Keratinocyte (primary cell): ENCODE measurements around the gene PGAP1. TPM values are rescaled to one million over a fixed set of nuclear protein-coding genes. Genes with fewer than 3 reads are reported as not detected.

Experiments used
- DNase-seq: peaks from one replicate; pipeline ENCODE4 v3.0.0-alpha.2; 2011; ENCODE audit warnings: low read depth, missing footprints, low spot score
- FAIRE-seq: peaks from 2 replicates; lab custom pipeline; 2011; peaks lifted over from hg19 to GRCh38; lab: Jason Lieb, UNC
- H2AFZ ChIP-seq: 2 replicates; pipeline ENCODE4 v1.6.0; 2012; ENCODE audit warnings: low read length, control low read depth, inconsistent platforms; ENCODE audit not compliant: control insufficient read depth
- H3K27ac ChIP-seq: 2 replicates; pipeline ENCODE4 v1.5.1; 2011; ENCODE audit warnings: low read length; ENCODE audit not compliant: control insufficient read depth, insufficient read depth
- H3K27me3 ChIP-seq: 3 replicates; pipeline ENCODE4 v1.6.0; 2011; ENCODE audit warnings: low read length; ENCODE audit not compliant: control insufficient read depth, insufficient read depth; ENCODE audit errors: extremely low read depth
- H3K36me3 ChIP-seq, 2 experiments: 2 replicates in 1 of 2; 3 replicates in 1 of 2; pipeline ENCODE4 v1.5.1; 2011; ENCODE audit warnings: low read length in 2 of 2, mild to moderate bottlenecking in 1 of 2; ENCODE audit not compliant: control insufficient read depth in 2 of 2, insufficient read depth in 2 of 2; ENCODE audit errors: extremely low read depth in 1 of 2
- H3K4me1 ChIP-seq: 3 replicates; pipeline ENCODE4 v1.5.1; 2011; ENCODE audit warnings: low read length; ENCODE audit not compliant: control insufficient read depth, insufficient read depth; ENCODE audit errors: extremely low read depth
- H3K4me2 ChIP-seq: 3 replicates; pipeline ENCODE4 v1.6.0; 2011; ENCODE audit warnings: low read depth, low read length; ENCODE audit not compliant: control insufficient read depth, insufficient read depth; ENCODE audit errors: extremely low read depth
- H3K4me3 ChIP-seq, 3 experiments: fragments of 200-600 bp in 1 of 3; sonication (generic) in 1 of 3; 2 replicates in 2 of 3; 3 replicates in 1 of 3; pipeline ENCODE4 v1.5.1; 2011 to 2016; ENCODE audit warnings: low read length in 3 of 3, mild to moderate bottlenecking in 3 of 3, control low read depth in 2 of 3, inconsistent platforms in 1 of 3, low read depth in 1 of 3, mixed read lengths in 1 of 3, mixed run types in 1 of 3, moderate library complexity in 1 of 3; ENCODE audit not compliant: control insufficient read depth in 2 of 3, insufficient read depth in 2 of 3; ENCODE audit errors: extremely low read depth in 1 of 3
- H3K79me2 ChIP-seq: 2 replicates; pipeline ENCODE4 v1.6.0; 2012; ENCODE audit warnings: low read length; ENCODE audit not compliant: control insufficient read depth, insufficient read depth
- H3K9ac ChIP-seq: 3 replicates; pipeline ENCODE4 v1.6.0; 2011; ENCODE audit warnings: low read length; ENCODE audit not compliant: control insufficient read depth, insufficient read depth; ENCODE audit errors: extremely low read depth
- H3K9me1 ChIP-seq: 3 replicates; pipeline ENCODE4 v1.6.0; 2011; ENCODE audit warnings: low read length; ENCODE audit not compliant: control insufficient read depth, insufficient read depth; ENCODE audit errors: extremely low read depth
- H3K9me3 ChIP-seq: 2 replicates; pipeline ENCODE4 v1.5.1; 2012; ENCODE audit warnings: low read depth, low read length; ENCODE audit not compliant: control insufficient read depth
- H4K20me1 ChIP-seq: 3 replicates; pipeline ENCODE4 v1.6.0; 2011; ENCODE audit warnings: low read length; ENCODE audit not compliant: control insufficient read depth, insufficient read depth; ENCODE audit errors: extremely low read depth
- EZH2 ChIP-seq: IDR thresholded peaks from one replicate; pipeline ENCODE4 v1.6.1; 2012; ENCODE audit warnings: inconsistent platforms, mild to moderate bottlenecking, low read length, moderate library complexity
- dilution Hi-C: fragments of 300-500 bp; cut with MboI; formaldehyde crosslinking; loops from one replicate; pipeline ENCODE4 v1.7.0; 2020; ENCODE audit warnings: low sequenced_read_pairs; ENCODE audit not compliant: extremely low pct_ligation_motif_present
- polyA plus RNA-seq, 5 experiments: library from polyadenylated mRNA; depleted of rRNA in 3 of 5; stranded (reverse) in 3 of 5; stranded (forward) in 1 of 5; unstranded in 1 of 5; fragments of >200 nt; gene quantifications; 1 replicate in 1 of 5; 2 replicates in 3 of 5; 3 replicates in 1 of 5; pipeline versions ENCODE4 v1.2.1 to v1.2.3, GENCODE V29; 2011 to 2012; ENCODE audit warnings: missing spikeins in 2 of 5, low read depth in 1 of 5, low replicate concordance in 1 of 5
- TF ChIP-seq, protein P1 (sequence below), 3 experiments: IDR thresholded peaks in 1 of 3; conservative IDR thresholded peaks in 1 of 3; optimal IDR thresholded peaks in 1 of 3; 2 replicates in 2 of 3; 3 replicates in 1 of 3; pipeline versions ENCODE3 to v1.5.1; 2011; ENCODE audit warnings: low read length in 3 of 3, mild to moderate bottlenecking in 3 of 3, moderate library complexity in 2 of 3, control low read depth in 1 of 3, inconsistent platforms in 1 of 3; ENCODE audit not compliant: insufficient read depth in 2 of 3; ENCODE audit errors: extremely low read depth in 1 of 3

The PGAP1 gene
- polyA plus RNA-seq, 1 donor (not counting 4 experiments of a cell fraction or from before 2014, with no cell fraction given) = 7.1 TPM

DNA sequence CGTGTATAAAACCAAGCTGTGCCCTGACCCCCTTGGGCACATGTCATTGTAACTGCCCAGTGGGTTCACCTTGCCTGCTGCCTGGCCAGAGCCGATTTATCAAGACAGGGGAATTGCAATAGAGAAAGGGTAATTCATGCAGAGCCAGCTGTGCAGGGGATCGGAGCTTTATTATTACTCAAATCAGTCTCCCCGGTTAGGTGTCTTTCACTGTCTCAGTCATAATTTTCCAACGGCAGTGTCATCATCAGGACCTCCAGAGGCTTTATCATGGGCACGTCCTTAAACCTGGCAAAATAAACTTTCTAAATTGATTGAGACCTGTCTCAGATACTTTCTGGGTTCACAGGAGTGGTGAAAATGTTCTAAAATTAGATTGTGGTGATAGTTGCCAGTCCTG lies 29.6 kb upstream of the PGAP1 start:
- Histone ChIP-seq H4K20me1 (no peaks in the 10 kb centered on the region), H3K36me3 (no peaks in the 10 kb centered on the region), H3K4me1 (peaks cover 13% of the 10 kb centered on the region), H3K9me3 (no peaks in the 10 kb centered on the region), H3K79me2 (no peaks in the 10 kb centered on the region), H3K4me2 (no peak overlapping the region), H3K9me1 (no peaks in the 10 kb centered on the region), H3K9ac (no peak overlapping the region), H3K27ac (no peak overlapping the region), H3K4me3 (no peak overlapping the region), H2AFZ (peak overlapping the region; percentile 32), H3K27me3 (no peaks in the 10 kb centered on the region)
- TF ChIP-seq, protein P1, sequence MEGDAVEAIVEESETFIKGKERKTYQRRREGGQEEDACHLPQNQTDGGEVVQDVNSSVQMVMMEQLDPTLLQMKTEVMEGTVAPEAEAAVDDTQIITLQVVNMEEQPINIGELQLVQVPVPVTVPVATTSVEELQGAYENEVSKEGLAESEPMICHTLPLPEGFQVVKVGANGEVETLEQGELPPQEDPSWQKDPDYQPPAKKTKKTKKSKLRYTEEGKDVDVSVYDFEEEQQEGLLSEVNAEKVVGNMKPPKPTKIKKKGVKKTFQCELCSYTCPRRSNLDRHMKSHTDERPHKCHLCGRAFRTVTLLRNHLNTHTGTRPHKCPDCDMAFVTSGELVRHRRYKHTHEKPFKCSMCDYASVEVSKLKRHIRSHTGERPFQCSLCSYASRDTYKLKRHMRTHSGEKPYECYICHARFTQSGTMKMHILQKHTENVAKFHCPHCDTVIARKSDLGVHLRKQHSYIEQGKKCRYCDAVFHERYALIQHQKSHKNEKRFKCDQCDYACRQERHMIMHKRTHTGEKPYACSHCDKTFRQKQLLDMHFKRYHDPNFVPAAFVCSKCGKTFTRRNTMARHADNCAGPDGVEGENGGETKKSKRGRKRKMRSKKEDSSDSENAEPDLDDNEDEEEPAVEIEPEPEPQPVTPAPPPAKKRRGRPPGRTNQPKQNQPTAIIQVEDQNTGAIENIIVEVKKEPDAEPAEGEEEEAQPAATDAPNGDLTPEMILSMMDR (optimal IDR thresholded peaks at IDR 0.05 in 1 of 3, IDR thresholded peaks at IDR 0.05 in 1 of 3, conservative IDR thresholded peaks at IDR 0.05 in 1 of 3; ENCODE audit: extremely low read depth in 1 of 3, insufficient read depth in 2 of 3, low read length in 3 of 3) = no peak
- TF ChIP-seq EZH2 = no peak
- FAIRE-seq (no peak), DNase-seq (no peak)
- dilution Hi-C loops = no loop called here

- Histone ChIP-seq H3K36me3 (no peaks in the 10 kb centered on the region), H3K27me3 (no peaks in the 10 kb centered on the region), H3K9ac (no peak overlapping the region), H3K27ac (no peak overlapping the region), H4K20me1 (no peaks in the 10 kb centered on the region), H2AFZ (peak overlapping the region; percentile 32), H3K9me1 (no peaks in the 10 kb centered on the region), H3K4me2 (peak overlapping the region; percentile 25), H3K9me3 (no peaks in the 10 kb centered on the region), H3K4me1 (peaks cover 13% of the 10 kb centered on the region), H3K79me2 (no peaks in the 10 kb centered on the region), H3K4me3 (no peak overlapping the region)
- dilution Hi-C loops = no loop called here
- DNase-seq (no peak), FAIRE-seq (no peak)
- no peak for TF ChIP-seq EZH2
- TF ChIP-seq, protein P1 (optimal IDR thresholded peaks at IDR 0.05 in 1 of 3, IDR thresholded peaks at IDR 0.05 in 1 of 3, conservative IDR thresholded peaks at IDR 0.05 in 1 of 3; ENCODE audit: extremely low read depth in 1 of 3, insufficient read depth in 2 of 3, low read length in 3 of 3) = no peak
Observed at GRCh38 chr2:196955036-196955435, 28.5 kb upstream of the PGAP1 start.
